Right atrium auricular region (tissue), 2 donors: ENCODE measurements around the gene GC. TPM values are rescaled to one million over a fixed set of nuclear protein-coding genes. Genes with fewer than 3 reads are reported as not detected.
"Not testable (repeated sequence)": the region's sequence is repeated elsewhere in the genome, so short reads cannot be mapped to it uniquely, and the experiment has no call there.

Experiments
- DNase-seq: peaks from one replicate; pipeline ENCODE4 v3.0.0-alpha.2; 2019; ENCODE audit warnings: low spot score
- H3K27ac ChIP-seq, 2 donors: fragments of 200-600 bp; sonication (generic); 1 replicate in 1 of 2; 2 replicates in 1 of 2; pipeline ENCODE4 v1.5.1; 2016 to 2019
- H3K27me3 ChIP-seq, 2 donors: fragments of 200-600 bp; sonication (generic); one replicate each; pipeline versions ENCODE4 v1.5.1 to v1.6.0; 2017 to 2019
- H3K36me3 ChIP-seq: fragments of 200-600 bp; sonication (generic); one replicate; pipeline ENCODE4 v1.5.1; 2016
- H3K4me1 ChIP-seq, 2 donors: fragments of 200-600 bp; sonication (generic); one replicate each; pipeline versions ENCODE4 v1.5.1 to v1.6.0; 2017 to 2019
- H3K4me3 ChIP-seq, 2 donors: fragments of 200-600 bp; sonication (generic); 1 replicate in 1 of 2; 2 replicates in 1 of 2; pipeline ENCODE4 v1.5.1; 2017 to 2019; ENCODE audit warnings: mild to moderate bottlenecking in 1 of 2, moderate library complexity in 1 of 2
- H3K9me3 ChIP-seq, 2 donors: fragments of 200-600 bp; sonication (generic); one replicate each; pipeline ENCODE4 v1.5.1; 2019
- total RNA-seq, 2 donors: library from RNA; depleted of rRNA; stranded (reverse); fragments of >200 nt; gene quantifications; one replicate each; pipeline ENCODE4 v1.1.0, GENCODE V29; 2016
- TF ChIP-seq, protein P1 (sequence below), 2 donors: fragments of 200-600 bp; sonication (generic); IDR thresholded peaks; one replicate each; pipeline ENCODE4 v1.5.1; 2019; ENCODE audit warnings: antibody characterized with exemption in 2 of 2

The GC gene
- total RNA-seq, 2 donors from 2014 or later: not detected

DNA sequence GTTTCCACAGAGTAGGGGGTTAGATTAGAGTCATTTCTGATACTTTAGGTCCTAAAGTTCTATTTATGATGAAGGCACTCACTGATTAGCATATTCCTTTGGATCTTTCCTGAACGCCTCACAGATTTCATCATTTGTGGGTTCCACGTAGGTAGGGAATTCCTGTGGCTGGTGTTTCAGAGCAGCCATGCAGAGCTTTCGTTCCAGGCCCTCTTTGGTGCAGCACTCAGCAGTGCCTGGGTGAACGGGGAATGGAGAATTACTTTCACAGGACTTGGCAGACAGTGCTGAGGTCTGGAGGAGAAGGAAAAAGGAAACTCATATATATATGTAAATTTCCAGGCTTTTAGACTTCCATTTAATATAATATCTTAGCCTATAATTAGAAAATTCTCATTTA, 18.5 kb downstream of the GC start:
- H3K27ac ChIP-seq: no peak overlapping the region
- H3K4me1 ChIP-seq: no peaks in the 10 kb centered on the region
- H3K36me3 ChIP-seq: no peaks in the 10 kb centered on the region
- no peak overlapping the region for H3K4me3 ChIP-seq
- no peak for DNase-seq
- H3K9me3 ChIP-seq: no peaks in the 10 kb centered on the region
- TF ChIP-seq, protein P1, sequence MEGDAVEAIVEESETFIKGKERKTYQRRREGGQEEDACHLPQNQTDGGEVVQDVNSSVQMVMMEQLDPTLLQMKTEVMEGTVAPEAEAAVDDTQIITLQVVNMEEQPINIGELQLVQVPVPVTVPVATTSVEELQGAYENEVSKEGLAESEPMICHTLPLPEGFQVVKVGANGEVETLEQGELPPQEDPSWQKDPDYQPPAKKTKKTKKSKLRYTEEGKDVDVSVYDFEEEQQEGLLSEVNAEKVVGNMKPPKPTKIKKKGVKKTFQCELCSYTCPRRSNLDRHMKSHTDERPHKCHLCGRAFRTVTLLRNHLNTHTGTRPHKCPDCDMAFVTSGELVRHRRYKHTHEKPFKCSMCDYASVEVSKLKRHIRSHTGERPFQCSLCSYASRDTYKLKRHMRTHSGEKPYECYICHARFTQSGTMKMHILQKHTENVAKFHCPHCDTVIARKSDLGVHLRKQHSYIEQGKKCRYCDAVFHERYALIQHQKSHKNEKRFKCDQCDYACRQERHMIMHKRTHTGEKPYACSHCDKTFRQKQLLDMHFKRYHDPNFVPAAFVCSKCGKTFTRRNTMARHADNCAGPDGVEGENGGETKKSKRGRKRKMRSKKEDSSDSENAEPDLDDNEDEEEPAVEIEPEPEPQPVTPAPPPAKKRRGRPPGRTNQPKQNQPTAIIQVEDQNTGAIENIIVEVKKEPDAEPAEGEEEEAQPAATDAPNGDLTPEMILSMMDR (IDR thresholded peaks at IDR 0.05): no peak
- no peaks in the 10 kb centered on the region for H3K27me3 ChIP-seq

DNA sequence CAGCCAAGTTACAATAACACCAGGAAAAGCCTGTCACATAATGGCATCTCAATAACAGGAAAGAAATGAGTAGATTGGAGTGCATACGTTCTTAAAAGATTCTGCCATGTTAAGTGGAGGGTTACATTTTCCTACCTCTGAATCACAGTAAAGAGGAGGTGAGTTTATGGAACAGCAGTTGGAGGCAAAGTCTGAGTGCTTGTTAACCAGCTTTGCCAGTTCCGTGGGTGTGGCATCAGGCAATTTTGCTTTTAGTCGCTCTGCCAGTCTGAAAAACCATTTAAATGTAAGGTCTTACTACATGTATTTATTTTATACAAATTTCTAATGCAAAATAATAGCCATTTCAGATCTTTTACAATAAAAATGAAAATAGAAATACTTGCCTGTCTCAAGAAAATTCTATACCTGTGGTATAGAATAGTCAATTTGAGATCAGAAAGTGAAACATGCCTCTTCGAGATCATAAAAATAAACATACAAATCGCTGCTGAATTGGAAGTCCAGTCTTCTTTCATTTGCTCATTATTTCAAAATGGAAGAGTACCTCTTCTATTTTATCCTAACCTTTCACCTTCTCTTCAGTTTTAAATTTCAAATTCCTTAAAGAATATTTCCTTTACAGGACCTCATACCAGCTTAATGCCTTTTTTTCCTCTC, 31.4 kb downstream of the GC start:
- H3K27me3 ChIP-seq: no peaks in the 10 kb centered on the region
- TF ChIP-seq, protein P1 (IDR thresholded peaks at IDR 0.05): no peak
- no peaks in the 10 kb centered on the region for H3K36me3 ChIP-seq
- no peaks in the 10 kb centered on the region for H3K9me3 ChIP-seq
- DNase-seq: no peak
- H3K27ac ChIP-seq: no peak overlapping the region
- H3K4me1 ChIP-seq: no peaks in the 10 kb centered on the region
- no peak overlapping the region for H3K4me3 ChIP-seq

DNA sequence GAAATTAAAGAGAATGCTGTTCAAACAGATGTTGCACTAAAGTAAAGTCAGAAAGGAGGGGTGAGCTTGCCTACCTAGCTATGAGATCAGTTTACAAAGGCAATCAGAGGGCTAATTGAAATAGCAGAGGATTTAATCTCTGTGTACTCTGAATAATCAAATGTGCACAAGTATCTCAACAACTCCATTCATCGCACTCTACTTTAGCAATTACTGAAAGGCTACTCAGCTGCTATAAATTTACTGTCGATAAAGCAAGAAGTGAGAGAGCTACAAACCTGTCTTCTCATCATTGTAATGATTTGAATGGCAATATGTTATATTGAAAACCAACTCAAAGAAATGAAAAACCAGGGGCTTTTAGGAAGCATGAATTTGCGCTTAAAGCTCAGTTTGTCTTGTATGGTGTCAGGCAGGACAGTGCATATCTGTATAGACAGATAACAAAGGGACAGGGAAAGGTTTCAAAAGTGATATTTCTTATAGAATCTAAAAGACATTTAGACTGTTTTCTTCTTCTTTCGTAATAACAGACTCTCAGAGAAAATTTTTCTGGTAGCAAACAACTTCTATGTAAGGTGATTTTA, 34.8 kb downstream of the GC start:
- no peaks in the 10 kb centered on the region for H3K36me3 ChIP-seq
- no peaks in the 10 kb centered on the region for H3K27me3 ChIP-seq
- H3K27ac ChIP-seq: no peak overlapping the region
- H3K9me3 ChIP-seq: no peaks in the 10 kb centered on the region
- H3K4me1 ChIP-seq: no peaks in the 10 kb centered on the region
- TF ChIP-seq, protein P1 (IDR thresholded peaks at IDR 0.05): no peak
- no peak overlapping the region for H3K4me3 ChIP-seq
- no peak for DNase-seq

DNA sequence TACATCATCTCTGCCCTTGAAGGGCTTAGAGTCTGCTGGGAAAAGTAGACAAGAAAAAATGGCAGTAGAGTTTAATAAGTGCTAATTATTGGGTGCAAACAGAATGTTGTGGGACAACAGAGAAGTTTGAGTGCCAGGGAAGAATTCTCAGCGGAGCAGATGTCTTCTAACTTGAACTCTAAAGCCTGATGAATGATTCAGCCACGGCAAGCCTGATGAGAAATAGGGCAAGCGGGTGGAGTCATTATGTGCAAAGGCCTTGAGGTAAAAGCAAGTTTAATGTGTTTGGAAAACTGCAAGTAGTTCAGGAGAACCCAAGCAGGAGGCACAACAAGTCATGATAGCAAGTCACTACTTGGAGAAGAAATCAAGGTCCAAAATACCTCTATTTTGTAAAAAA, 37.5 kb downstream of the GC start:
- DNase-seq: no peak
- Histone ChIP-seq H3K27ac (no peak overlapping the region), H3K4me3 (no peak overlapping the region), H3K27me3 (no peaks in the 10 kb centered on the region), H3K36me3 (no peaks in the 10 kb centered on the region), H3K9me3 (no peaks in the 10 kb centered on the region), H3K4me1 (no peaks in the 10 kb centered on the region)
- TF ChIP-seq, protein P1 (IDR thresholded peaks at IDR 0.05): no peak

DNA sequence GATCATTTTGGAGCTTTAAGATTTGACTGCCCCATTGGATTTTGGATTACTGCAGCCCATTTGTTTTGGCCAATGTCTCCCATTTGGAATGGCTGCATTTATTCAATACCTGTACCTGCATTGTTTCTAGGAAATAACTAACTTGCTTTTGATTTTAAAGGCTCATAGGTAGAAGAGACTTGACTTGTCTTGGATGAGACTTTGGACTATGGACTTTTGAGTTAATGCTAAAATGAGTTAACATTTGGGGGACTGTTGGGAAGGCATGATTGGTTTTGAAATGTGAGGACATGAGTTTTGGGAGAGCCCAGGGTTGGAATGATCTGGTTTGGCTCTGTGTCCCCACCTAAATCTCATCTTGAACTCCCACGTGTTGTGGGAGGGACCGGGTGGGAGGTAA, 45.1 kb downstream of the GC start:
- not testable (repeated sequence) for H3K36me3 ChIP-seq, H3K27me3 ChIP-seq, DNase-seq, H3K4me3 ChIP-seq, H3K27ac ChIP-seq, H3K4me1 ChIP-seq, H3K9me3 ChIP-seq

DNA sequence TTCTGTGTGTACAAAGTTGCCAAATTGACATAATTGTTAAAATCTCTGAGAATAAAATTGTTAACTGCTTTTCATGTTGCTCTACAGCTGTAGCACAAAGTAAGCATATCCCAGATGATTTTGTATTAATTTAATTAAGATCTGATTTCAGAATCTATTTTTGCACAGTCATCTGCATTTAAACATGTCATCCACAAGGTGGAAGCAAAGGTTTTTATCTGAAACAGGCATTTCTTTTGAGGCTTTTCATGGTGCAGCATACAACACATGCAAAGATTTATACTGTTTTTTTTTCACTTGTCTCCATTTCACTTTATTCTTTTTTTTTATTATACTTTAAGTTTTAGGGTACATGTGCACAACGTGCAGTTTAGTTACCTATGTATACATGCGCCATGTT, 51.2 kb downstream of the GC start:
- Histone ChIP-seq H3K27ac (no peak overlapping the region), H3K9me3 (no peaks in the 10 kb centered on the region), H3K36me3 (no peaks in the 10 kb centered on the region), H3K4me1 (no peaks in the 10 kb centered on the region), H3K27me3 (no peaks in the 10 kb centered on the region), H3K4me3 (no peak overlapping the region)
- DNase-seq: no peak
- TF ChIP-seq, protein P1 (IDR thresholded peaks at IDR 0.05): peak in 1 of 2 donors; percentile 41
